DMS79 (cell line): ENCODE measurements around the gene FAXDC2.
A peak's percentile ranks its signal among the peaks of the same experiment; 100 is the strongest.
"Not testable (repeated sequence)": the region's sequence is repeated elsewhere in the genome, so short reads cannot be mapped to it uniquely, and the experiment has no call there.

ENCODE experiments used
- DNase-seq: peaks from one replicate; lab custom pipeline; 2025; lab: John Stamatoyannopoulos, UW

FAXDC2 gene

GRCh38 chr5:154861946-154862345 lies 11.5 kb upstream of the FAXDC2 start:
- no peak for DNase-seq

GRCh38 chr5:154860765-154861164 lies 10.4 kb upstream of the FAXDC2 start:
- no peak for DNase-seq

GRCh38 chr5:154860123-154860522 lies 9.7 kb upstream of the FAXDC2 start:
- no peak for DNase-seq

DNA sequence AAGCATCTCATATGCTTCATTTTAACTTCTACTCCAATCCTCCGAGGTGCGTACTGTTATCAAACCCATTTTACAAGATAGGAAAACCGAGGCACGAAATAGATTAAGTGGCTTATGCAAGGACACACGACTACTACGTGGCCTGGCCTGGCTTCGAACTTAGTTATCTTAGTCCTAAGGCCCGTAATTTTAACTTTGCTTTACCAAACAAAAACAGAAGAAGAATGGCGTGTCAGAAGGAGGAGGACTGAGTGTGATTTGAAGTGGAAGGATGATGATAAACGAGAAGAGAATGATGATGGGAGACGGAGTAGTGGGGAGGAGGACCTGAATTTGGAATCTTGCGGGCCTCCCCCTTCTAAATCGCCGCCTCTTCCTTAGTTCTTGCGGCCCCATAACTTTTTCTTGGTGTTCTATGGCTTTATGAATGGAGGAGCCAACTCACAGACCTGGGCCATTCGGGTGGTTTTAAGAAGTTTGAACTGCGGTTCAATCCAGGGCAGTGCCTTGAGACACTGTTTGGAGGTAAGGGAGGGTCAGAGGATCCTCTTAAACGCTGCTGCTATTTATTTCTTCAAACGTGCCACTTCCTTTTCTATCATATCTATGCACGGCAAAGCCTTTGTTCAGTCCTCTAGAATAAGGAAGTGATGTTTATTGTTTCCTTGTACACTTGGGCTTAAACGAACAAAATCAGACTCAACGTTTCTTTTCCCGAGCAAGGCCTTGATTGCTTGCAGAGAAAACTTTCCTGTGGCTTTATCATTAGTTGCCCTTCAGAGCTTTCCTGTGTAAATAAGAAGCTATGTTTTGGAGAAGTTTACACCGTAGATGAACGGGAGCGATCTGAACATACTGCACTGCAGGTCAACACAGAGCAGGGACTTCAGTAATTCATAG lies 8.8 kb upstream of the FAXDC2 start:
- no peak for DNase-seq

GRCh38 chr5:154858297-154858971 lies 8.0 kb upstream of the FAXDC2 start, which contains the start of gene CNOT8:
TSS of gene CNOT8 (plus strand) at chr5:154858627. CDS start at chr5:154863279, 4,652 bp downstream.
- peak; percentile 76 for DNase-seq

DNA sequence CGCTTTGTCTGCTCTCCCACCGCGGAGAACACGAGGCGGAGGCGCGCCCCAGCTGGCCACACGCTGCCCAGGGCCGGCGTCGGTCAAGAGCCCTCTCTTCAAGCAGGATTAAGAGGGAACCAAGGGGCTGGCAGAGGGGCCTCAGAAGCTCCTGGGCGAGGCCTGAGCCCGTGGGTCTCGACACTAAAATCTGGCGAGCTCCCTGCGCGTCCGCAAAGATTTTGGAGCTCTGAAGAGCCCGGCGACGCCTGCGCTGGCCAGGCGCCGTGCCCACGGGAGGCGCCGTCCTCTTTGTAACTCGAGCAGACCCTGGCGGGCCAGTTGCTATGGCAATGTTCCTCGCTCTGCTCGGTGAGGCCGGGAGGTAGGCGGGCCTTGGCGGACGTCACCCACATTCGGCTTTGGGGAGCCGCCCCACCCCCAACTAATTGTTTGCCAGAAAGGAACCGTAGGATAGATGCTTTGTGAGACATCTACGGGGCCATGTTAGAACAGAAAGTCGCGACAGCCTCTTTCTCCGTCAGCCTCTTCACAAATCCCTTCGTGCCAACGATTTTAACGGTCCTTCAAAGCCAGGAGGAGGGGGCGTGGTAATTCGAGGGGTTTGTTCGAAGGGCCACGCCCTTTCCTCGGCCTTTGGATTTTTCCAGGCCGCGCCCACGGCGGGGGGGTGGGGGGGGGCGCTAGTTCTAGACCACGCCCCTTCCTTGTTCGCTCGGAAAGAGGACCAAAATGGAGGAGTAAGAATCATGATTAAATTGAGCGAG lies 7.3 kb upstream of the FAXDC2 start:
- peak; percentile 94 for DNase-seq

DNA sequence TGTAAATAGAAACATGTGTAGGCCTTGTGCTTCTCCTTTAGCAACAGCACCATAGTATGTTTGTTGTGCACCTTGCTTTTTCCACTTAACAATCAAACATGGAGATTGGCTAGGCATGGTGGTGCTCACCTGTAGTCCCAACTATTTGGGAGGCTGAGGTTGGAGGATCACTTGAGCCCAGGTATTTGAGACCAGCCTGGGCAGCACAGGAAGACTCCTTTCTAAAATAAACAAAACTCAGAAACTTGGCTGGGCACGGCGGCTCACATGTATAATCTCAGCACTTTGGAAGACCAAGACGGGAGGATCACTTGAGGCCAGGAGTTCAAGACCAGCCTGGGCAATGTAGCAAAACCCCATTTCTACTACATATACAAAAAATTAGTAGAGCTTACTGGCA lies 948 bp upstream of the FAXDC2 start:
- no peak for DNase-seq

- DNase-seq, result no peak
Observed at GRCh38 chr5:154849791-154850201, 607 bp downstream of the FAXDC2 start.

GRCh38 chr5:154849264-154849785 lies 1.1 kb downstream of the FAXDC2 start:
- no peak for DNase-seq

- DNase-seq, result no peak
Observed at GRCh38 chr5:154844809-154845208, 5.6 kb downstream of the FAXDC2 start.

- no peak for DNase-seq
Observed at GRCh38 chr5:154842689-154843530, 7.5 kb downstream of the FAXDC2 start.

DNA sequence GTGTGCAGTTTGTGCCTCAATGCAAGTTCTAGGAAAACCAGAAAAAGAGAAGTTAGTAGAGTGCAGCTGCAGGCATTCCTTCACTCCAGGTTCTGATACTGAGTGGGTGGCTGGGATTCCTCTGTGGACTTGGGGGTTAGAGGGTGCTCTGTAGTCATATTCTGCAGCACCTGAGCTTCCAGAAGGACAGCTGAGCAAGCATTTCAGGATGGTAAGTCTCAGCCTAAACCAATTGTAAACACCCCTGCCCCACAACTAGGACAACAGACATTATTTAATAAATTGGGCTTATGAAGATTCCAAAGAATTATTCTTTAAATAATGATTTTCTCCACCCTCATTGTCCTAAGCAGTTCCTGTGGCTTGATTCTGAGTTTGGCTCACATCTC lies 9.1 kb downstream of the FAXDC2 start:
- no peak for DNase-seq

DNA sequence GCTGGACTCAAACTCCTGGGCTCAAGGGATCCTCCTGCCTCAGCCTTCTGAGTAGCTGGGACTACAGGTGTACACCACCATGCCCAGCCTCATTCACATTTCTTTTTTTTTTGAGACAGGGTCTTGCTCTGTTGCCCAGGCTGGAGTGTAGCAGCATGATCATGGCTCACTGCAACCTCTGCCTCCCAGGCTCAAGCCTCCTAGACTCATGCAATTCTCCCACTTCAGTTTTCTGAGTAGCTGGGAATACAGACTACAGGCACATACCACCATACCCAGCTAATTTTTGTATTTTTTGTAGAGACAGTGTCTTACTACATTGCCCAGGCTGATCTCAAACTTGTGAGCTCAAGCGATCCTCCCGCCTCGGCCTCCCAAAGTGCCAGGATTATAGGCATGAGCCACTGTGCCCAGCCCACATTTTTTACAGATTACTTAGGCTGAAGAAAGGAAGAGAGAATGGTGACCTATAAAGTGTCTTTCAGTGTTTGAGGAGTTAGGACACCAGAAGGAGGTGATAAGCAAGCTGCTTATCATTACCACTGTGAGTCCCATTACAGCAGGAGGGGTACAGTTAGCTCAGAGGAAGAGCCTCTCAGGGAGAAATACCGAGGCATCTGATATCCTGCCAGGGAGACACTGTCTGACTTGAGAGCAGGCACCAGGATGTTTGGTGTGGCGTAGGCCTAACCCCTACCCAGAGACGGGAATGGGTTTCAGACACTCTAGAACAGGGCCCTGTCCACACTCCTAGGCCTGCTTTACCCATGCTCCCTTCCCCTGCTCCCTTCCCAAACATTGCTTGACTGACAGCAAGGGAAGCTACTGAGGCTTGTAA lies 9.7 kb downstream of the FAXDC2 start:
- no peak for DNase-seq

GRCh38 chr5:154837009-154837901 lies 13.1 kb downstream of the FAXDC2 start:
- DNase-seq, result no peak

- DNase-seq, result no peak
Observed at GRCh38 chr5:154836225-154836624, 14.2 kb downstream of the FAXDC2 start.

GRCh38 chr5:154835701-154836052 lies 14.7 kb downstream of the FAXDC2 start:
- DNase-seq, result not testable (repeated sequence)

DNA sequence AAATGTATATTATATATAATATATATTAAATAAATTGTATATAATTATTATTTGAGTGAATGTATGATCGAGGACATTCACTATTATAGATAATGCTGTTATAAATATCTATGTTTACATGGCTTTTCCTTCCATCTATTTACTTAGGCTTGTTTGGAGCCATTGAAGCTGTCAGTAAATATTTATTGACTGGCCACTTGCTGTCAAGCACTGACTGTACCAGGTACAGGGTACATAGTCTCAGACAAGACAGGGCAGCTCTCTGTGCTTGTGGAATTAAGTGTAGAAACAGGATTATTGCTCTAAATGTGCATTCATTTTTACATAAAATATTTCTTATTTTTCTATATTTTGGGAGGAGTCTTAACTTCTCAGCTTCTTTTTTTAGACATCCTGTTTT lies 16.4 kb downstream of the FAXDC2 start:
- no peak for DNase-seq

DNA sequence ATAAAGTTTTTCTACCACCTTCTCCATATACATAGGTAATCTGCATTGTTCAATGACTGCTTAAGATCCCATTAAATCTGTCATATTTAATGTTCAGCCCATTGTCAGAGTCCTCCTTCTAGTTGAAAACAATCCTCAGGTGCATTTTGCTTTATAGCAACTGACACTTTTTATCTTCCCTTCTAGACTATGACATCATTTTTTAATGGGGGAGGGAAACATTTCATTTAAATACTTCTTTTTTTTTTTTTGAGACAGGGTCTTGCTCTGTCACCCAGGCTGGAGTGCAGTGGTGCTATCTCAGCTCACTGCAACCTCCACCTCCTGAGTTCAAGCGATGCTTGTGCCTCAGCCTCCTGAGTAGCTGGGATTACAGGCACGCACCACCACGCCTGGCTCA lies 17.6 kb downstream of the FAXDC2 start:
- DNase-seq, result not testable (repeated sequence)

- no peak for DNase-seq
Observed at GRCh38 chr5:154831451-154831850, 19.0 kb downstream of the FAXDC2 start.
